ENCODE measurements around the gene CASS4.

Gene CASS4

DNA sequence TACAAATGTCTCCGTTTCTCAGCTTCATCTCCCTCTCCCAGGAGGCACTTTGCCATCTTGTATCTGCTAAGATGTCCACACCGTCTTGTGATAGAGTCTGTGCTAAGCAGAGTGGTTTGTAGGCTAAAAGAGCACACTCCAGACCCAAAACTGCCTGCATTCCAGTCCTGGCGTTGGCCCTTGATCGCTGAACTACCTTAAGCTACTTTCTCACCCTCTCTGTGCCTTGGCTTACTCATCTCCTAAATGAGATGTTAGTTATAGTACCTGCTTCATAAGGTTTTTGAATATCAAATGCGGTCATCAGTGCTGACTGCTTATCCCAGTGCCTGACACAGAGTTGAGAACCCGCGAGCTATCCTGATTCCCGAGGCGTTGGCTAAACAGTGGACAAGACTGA, 14.0 kb downstream of the CASS4 start:
- no peak for DNase-seq (ENCODE audit: low spot score)

DNA sequence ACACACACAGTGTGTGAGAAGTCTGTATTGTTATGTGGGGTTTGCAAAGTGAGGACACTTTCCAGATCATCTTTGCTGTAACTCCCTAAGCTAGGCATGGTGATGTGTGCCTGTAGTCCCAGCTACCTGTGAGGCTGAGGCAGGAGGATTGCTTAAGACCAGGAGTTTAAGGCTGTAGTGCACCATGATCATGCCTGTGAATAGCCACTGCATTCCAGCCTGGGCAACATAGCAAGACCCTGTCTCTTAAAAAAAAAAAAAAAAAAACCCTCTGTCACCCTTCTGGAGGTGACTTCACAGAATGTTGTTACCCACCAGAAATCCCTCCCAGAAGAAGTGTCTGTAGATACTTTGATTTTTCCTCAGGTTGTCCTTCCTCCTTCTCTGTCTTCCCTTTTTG, 14.9 kb downstream of the CASS4 start:
- TF ChIP-seq, protein P1, sequence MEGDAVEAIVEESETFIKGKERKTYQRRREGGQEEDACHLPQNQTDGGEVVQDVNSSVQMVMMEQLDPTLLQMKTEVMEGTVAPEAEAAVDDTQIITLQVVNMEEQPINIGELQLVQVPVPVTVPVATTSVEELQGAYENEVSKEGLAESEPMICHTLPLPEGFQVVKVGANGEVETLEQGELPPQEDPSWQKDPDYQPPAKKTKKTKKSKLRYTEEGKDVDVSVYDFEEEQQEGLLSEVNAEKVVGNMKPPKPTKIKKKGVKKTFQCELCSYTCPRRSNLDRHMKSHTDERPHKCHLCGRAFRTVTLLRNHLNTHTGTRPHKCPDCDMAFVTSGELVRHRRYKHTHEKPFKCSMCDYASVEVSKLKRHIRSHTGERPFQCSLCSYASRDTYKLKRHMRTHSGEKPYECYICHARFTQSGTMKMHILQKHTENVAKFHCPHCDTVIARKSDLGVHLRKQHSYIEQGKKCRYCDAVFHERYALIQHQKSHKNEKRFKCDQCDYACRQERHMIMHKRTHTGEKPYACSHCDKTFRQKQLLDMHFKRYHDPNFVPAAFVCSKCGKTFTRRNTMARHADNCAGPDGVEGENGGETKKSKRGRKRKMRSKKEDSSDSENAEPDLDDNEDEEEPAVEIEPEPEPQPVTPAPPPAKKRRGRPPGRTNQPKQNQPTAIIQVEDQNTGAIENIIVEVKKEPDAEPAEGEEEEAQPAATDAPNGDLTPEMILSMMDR (IDR thresholded peaks at IDR 0.05; ENCODE audit: extremely low read depth, missing control alignments) = no peak
- no peak for DNase-seq (ENCODE audit: low spot score)

More for the DNA sequence above, 14.0 kb downstream of the CASS4 start:
- TF ChIP-seq, protein P1 (IDR thresholded peaks at IDR 0.05; ENCODE audit: extremely low read depth, missing control alignments) = no peak

DNA sequence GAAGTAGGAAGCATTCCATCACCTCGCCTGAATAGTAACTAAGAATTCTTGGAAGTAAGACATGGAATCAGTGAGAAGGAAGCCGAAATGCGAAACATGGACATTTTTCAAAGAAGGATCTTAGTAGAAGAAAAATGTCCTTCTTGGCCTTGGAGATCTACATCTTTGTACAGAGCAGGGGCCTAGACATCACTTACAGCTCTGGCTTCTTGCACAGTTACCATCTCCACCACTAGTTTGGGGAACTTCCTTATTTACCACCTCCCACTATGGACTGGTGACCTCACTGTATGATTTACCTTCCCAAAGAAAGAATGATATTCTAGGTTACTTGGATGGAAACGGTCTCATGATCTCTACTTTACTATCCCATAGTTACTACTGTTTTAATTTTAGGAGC, 15.7 kb downstream of the CASS4 start:
- TF ChIP-seq, protein P1 (IDR thresholded peaks at IDR 0.05; ENCODE audit: extremely low read depth, missing control alignments) = no peak
- no peak for DNase-seq (ENCODE audit: low spot score)

DNA sequence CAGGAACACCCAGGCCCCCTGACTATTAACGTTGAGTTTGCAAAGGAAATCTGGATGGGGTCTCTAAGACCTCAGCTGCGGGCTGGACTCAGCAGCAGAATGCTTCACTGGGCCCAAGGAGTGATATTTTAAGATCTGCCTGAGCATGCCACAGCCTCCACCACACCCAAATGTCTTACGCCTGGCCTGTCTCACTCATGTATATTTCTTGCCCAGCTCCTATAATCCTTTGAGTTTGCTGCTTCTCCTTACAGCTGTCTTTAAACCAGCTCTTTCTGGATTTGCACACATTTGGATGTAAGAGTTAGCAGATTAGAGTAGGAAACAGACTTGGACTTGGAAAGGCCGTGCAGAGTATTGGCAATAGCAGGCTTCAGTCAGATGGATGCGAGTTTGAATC, 16.4 kb downstream of the CASS4 start:
- TF ChIP-seq, protein P1 (IDR thresholded peaks at IDR 0.05; ENCODE audit: extremely low read depth, missing control alignments) = no peak

DNA sequence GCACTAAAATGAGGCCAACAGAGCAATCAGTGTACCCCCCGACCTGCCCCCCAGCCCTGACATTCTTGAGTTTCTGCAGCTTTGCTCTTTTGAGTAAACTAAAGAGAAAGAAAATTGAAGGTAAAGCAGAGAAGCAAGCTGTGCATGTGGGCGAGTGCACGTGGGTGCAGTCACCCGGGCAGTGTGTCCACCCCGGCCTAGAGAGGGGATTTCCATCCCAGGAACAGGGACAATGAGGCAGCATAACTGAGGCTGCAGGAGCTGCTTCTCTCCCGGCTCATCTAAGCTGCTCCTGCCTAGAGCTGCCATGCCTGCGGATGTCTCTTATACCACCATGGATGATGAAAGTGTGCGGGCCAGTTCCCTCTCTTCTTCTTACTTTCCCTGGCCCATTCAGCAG, 16.8 kb downstream of the CASS4 start:
- TF ChIP-seq, protein P1 (IDR thresholded peaks at IDR 0.05; ENCODE audit: extremely low read depth, missing control alignments) = no peak
- DNase-seq (ENCODE audit: low spot score) = no peak

More for the DNA sequence above, 16.4 kb downstream of the CASS4 start:
- no peak for DNase-seq (ENCODE audit: low spot score)

DNA sequence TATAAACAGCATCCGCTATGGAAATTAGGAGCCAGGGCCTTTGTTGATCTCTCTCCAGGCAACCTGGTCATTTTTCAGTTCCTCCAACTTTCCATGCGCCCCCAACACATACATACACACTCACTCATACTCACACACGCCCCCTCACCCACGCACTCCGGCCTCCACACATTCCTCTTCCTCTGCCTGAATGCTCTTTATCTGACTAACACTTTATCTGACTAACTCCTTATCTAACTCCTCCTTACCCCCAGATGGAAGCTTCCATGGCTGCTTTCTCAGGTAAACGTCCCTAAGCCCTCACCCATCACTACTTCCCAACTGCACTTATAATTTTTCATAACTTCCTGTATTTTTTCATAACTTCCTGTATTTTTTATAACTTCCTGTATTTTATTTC, 17.4 kb downstream of the CASS4 start:
- TF ChIP-seq, protein P1 (IDR thresholded peaks at IDR 0.05; ENCODE audit: extremely low read depth, missing control alignments) = no peak
- no peak for DNase-seq (ENCODE audit: low spot score)

DNA sequence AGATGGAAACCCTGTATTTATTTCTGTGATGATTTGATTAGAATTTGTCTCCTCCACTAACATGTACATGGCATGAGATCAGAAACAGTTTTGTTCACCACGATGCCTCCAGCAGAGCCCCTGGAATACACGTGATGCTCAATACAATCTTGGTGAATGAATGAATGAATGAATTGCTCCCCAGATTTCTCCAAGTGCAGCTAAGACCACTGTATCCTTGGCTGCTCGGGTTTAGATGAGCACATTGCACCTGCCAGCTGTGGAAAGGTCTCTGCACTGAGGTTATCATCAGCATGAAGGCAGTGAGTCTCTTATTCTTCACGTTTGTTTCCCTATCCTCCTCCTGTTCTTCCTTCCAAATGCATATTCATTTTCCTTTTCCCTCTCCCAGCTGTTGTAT, 17.9 kb downstream of the CASS4 start:
- no peak for DNase-seq (ENCODE audit: low spot score)
- TF ChIP-seq, protein P1 (IDR thresholded peaks at IDR 0.05; ENCODE audit: extremely low read depth, missing control alignments) = no peak

All from GM20000 (cell line).